ENCODE data around the gene IL1RAPL1.
A peak's percentile ranks its signal among the peaks of the same experiment; 100 is the strongest.

Gene IL1RAPL1

DNA sequence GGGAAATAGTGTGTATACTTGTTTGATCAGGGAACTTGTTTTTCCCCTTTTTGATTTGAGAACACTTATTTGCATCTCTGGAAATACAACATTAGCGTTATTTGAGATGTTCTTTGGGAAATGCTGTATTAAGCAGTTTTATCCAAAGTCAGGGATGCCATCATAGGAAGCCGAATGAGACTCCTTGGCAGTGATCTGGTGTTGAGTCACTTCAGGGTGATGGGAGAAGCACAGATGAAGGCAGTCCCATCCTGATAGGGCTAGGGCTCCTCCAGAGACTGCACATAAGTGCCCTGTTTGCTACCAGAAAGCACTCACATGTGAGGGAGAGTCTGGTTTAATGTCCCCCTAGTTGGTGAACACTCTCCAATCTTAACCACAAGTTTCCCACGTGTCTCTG lies 62.3 kb downstream of the IL1RAPL1 start:
- POLR2A ChIA-PET (ENCODE audit: low non-redundant PET): no interaction called here

DNA sequence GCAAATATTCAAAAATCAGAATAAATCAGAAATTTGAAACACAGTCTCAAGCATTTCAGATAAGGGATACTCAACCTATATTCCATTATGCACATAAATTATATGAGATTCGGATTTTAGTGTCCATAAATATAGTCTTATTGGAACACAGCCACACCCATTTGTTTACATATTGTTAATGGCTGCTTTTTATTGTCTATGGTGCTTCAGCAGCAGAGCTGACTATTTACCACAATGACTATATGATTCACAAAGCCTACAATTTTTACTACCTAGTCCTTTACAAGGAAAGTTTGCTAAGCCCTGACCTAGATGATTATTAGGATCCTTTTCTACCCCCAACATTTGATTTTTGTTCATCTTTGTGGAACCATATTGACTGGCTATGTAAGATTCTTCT lies 63.9 kb downstream of the IL1RAPL1 start:
- no peak overlapping the region for H3K27ac ChIP-seq
- ChIA-PET POLR2A (ENCODE audit: low non-redundant PET) (no interaction called here), CTCF (no interaction called here)
- TF ChIP-seq, protein P1, sequence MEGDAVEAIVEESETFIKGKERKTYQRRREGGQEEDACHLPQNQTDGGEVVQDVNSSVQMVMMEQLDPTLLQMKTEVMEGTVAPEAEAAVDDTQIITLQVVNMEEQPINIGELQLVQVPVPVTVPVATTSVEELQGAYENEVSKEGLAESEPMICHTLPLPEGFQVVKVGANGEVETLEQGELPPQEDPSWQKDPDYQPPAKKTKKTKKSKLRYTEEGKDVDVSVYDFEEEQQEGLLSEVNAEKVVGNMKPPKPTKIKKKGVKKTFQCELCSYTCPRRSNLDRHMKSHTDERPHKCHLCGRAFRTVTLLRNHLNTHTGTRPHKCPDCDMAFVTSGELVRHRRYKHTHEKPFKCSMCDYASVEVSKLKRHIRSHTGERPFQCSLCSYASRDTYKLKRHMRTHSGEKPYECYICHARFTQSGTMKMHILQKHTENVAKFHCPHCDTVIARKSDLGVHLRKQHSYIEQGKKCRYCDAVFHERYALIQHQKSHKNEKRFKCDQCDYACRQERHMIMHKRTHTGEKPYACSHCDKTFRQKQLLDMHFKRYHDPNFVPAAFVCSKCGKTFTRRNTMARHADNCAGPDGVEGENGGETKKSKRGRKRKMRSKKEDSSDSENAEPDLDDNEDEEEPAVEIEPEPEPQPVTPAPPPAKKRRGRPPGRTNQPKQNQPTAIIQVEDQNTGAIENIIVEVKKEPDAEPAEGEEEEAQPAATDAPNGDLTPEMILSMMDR (conservative IDR thresholded peaks at IDR 0.05; ENCODE audit: low read depth): no peak
- DNase-seq (ENCODE audit: low spot score): no peak

More for the DNA sequence above, 62.3 kb downstream of the IL1RAPL1 start:
- TF ChIP-seq, protein P1 (conservative IDR thresholded peaks at IDR 0.05; ENCODE audit: low read depth): no peak
- CTCF ChIA-PET: no interaction called here
- no peak for DNase-seq (ENCODE audit: low spot score)
- H3K27ac ChIP-seq: no peak overlapping the region

DNA sequence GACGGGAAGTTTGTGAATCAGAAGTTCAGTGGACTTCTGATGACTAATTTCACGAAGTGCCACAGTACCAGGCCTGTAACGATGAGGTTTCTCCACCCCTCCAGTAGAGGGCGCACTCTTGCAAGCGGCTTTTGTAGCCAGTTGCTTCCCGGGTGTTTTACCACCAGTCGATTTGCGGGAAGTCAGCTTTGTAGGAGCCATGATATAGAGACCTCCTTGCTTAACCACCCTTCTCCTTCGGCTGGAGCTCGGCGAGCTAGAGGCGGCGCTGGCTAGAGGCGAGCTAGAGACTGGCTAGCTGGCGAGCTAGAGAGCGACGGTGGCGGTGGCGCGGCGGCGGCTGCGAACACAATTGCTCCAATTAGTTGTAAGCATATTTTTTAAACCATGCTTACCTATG lies 72.0 kb downstream of the IL1RAPL1 start:
- ChIA-PET CTCF (interaction anchor here (0.6 kb wide), 1 partner anchor 1460 kb away, joined by 4 read pairs; no protein-coding TSS in a partner anchor), POLR2A (ENCODE audit: low non-redundant PET) (no interaction called here)
- TF ChIP-seq, protein P1 (conservative IDR thresholded peaks at IDR 0.05; ENCODE audit: low read depth): peak; percentile 11; the same call in 1 of the 2 replicates
- DNase-seq (ENCODE audit: low spot score): no peak
- no peak overlapping the region for H3K27ac ChIP-seq

DNA sequence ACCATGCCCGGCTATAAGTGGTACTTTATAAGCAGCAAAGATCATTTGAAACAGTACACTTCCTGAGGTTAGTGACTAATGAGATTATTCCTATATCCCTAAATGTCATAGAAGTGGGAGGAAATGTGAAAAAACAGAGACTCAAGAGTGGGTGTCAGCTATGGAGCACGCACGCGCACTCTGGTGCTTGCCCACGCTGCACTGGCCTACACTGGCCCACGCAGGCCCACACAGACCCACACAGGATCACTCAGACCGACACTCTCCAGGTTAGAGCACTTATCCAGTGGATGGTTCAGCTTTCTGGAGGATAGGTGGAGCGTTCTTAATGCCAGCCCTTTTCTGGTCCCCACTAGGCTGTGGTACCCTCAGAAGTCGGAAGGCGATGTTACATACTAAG lies 78.5 kb downstream of the IL1RAPL1 start:
- H3K27ac ChIP-seq: no peak overlapping the region
- DNase-seq (ENCODE audit: low spot score): no peak
- CTCF ChIA-PET: interaction anchor here (0.6 kb wide), 1 partner anchor 692 kb away, joined by 4 read pairs; no protein-coding TSS in a partner anchor
- POLR2A ChIA-PET (ENCODE audit: low non-redundant PET): no interaction called here
- TF ChIP-seq, protein P1 (conservative IDR thresholded peaks at IDR 0.05; ENCODE audit: low read depth): no peak

DNA sequence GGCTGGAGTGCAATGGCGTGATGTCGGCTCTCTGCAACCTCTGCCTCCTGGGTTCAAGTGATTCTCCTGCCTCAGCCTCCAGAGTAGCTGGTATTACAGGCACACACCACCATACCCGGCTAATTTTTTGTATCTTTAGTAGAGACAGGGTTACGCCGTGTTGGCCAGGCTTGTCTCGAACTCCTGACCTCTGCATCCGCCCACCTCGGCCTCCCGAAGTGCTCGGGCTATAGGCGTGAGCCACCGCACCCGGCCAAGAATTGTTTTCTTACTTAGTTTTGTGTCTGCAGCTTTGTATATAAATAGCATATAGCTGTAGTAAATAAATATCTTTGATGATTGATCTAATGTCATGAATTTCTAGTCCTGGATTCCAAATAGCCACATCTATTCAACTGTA lies 81.1 kb downstream of the IL1RAPL1 start:
- TF ChIP-seq, protein P1 (conservative IDR thresholded peaks at IDR 0.05; ENCODE audit: low read depth): no peak
- POLR2A ChIA-PET (ENCODE audit: low non-redundant PET): no interaction called here
- no peak overlapping the region for H3K27ac ChIP-seq
- CTCF ChIA-PET: no interaction called here
- DNase-seq (ENCODE audit: low spot score): no peak

DNA sequence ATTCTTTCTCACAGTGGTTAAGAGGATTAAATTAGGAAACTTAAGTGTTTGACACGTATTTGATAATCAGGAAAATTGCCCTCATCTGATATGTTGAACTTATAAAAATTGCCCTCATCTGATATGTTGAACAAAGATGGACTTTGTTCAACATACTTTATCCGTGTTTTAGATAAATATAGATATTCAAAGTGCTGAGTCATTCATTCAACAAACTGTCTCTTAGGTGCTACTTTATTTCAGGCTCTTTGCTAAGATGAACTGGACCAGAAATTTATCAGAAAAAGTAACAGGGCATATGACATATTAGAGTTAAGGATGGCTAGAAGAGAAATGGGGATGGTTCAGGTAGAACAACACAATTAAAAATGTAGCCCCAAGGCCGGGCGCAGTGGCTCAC lies 81.7 kb downstream of the IL1RAPL1 start:
- no peak for DNase-seq (ENCODE audit: low spot score)
- TF ChIP-seq, protein P1 (conservative IDR thresholded peaks at IDR 0.05; ENCODE audit: low read depth): no peak
- ChIA-PET CTCF (no interaction called here), POLR2A (ENCODE audit: low non-redundant PET) (no interaction called here)
- no peak overlapping the region for H3K27ac ChIP-seq

DNA sequence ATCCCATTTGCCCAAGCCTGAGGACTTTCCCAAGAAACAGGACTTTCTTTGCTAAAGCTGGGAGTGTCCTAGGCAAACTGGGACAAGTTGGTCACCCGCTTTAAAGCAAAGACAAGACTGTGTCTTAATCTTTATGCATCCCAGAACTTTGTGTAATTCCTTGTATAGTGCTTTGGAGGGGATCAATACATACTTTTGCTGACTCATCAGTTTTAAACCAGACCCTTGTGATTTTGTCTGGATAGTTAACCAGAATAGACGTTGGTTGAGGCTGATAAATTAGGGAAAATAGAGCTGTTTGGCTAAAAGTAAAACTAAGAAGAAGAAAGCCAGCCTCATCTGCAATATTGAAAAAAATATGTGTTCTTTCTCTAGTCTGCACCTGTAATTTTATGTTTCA lies 82.8 kb downstream of the IL1RAPL1 start:
- no peak overlapping the region for H3K27ac ChIP-seq
- ChIA-PET POLR2A (ENCODE audit: low non-redundant PET) (no interaction called here), CTCF (no interaction called here)
- DNase-seq (ENCODE audit: low spot score): no peak
- TF ChIP-seq, protein P1 (conservative IDR thresholded peaks at IDR 0.05; ENCODE audit: low read depth): no peak

Data from RWPE1 (cell line).